HL-60 (cell line): ENCODE measurements around the gene GPR82.
A peak's percentile ranks its signal among the peaks of the same experiment; 100 is the strongest.

Experiments used
- DNase-seq, 2 experiments: peaks; one replicate each; pipeline ENCODE4 v3.0.0-alpha.2; 2010 to 2020; ENCODE audit warnings: low read depth in 1 of 2, low spot score in 1 of 2
- H3K27ac ChIP-seq: fragments of 250-450 bp; sonication (Bioruptor Pico); replicated peaks from 2 replicates; pipeline ENCODE4 v1.5.1; 2020; ENCODE audit warnings: mild to moderate bottlenecking, moderate library complexity
- H3K27me3 ChIP-seq: fragments of 250-450 bp; sonication (Bioruptor Pico); 2 replicates; pipeline ENCODE4 v1.5.1; 2021; ENCODE audit warnings: mild to moderate bottlenecking, moderate library complexity; ENCODE audit not compliant: insufficient read depth, poor library complexity, severe bottlenecking
- H3K4me3 ChIP-seq: replicated peaks from 2 replicates; pipeline ENCODE4 v1.5.1; 2011; ENCODE audit warnings: mild to moderate bottlenecking, control low read depth, low read length; ENCODE audit not compliant: insufficient read depth
- CTCF ChIP-seq: IDR thresholded peaks from one replicate; pipeline ENCODE4 v1.5.1; 2011; ENCODE audit warnings: low read length, control low read depth, inconsistent platforms; ENCODE audit not compliant: insufficient read depth
- GABPA ChIP-seq: IDR thresholded peaks from 2 replicates; pipeline ENCODE4 v1.6.1; 2012; ENCODE audit warnings: low read depth
- POLR2AphosphoS5 ChIP-seq: IDR thresholded peaks from 2 replicates; pipeline ENCODE4 v1.6.1; 2012; ENCODE audit warnings: low read depth
- SPI1 ChIP-seq: IDR thresholded peaks from 2 replicates; pipeline ENCODE4 v1.6.1; 2012; ENCODE audit warnings: low read depth, mild to moderate bottlenecking, borderline replicate concordance
- TF ChIP-seq, protein P1 (sequence below): IDR thresholded peaks from 2 replicates; pipeline ENCODE4 v1.6.1; 2012; ENCODE audit warnings: low read depth; ENCODE audit not compliant: insufficient replicate concordance

Gene GPR82

DNA sequence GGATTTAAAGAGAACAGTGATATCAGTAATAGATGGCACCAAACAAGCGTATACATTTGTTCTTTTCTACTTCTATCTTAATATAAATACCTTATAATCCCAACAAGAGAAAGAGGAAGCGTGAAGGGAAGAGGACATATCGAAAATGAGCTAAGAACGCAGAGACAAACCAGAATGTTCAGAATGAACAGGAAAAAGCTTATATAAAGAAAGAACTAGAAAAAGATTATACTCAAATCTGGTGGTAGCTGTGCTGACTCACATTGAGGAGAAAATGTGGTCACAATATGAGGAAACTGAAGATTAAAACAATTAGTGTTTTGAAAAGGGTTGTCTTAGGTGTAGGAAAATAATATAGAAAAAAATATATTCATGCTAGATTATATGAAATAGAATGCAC is 37.2 kb upstream of the GPR82 start:
- peak overlapping the region; percentile 65 for H3K27ac ChIP-seq
- no peaks in the 10 kb centered on the region for H3K27me3 ChIP-seq
- TF ChIP-seq GABPA, result no peak
- TF ChIP-seq CTCF, result no peak
- no peak for TF ChIP-seq POLR2AphosphoS5
- TF ChIP-seq SPI1, result peak; percentile 46; the same call in 1 of the 2 replicates
- TF ChIP-seq, protein P1, sequence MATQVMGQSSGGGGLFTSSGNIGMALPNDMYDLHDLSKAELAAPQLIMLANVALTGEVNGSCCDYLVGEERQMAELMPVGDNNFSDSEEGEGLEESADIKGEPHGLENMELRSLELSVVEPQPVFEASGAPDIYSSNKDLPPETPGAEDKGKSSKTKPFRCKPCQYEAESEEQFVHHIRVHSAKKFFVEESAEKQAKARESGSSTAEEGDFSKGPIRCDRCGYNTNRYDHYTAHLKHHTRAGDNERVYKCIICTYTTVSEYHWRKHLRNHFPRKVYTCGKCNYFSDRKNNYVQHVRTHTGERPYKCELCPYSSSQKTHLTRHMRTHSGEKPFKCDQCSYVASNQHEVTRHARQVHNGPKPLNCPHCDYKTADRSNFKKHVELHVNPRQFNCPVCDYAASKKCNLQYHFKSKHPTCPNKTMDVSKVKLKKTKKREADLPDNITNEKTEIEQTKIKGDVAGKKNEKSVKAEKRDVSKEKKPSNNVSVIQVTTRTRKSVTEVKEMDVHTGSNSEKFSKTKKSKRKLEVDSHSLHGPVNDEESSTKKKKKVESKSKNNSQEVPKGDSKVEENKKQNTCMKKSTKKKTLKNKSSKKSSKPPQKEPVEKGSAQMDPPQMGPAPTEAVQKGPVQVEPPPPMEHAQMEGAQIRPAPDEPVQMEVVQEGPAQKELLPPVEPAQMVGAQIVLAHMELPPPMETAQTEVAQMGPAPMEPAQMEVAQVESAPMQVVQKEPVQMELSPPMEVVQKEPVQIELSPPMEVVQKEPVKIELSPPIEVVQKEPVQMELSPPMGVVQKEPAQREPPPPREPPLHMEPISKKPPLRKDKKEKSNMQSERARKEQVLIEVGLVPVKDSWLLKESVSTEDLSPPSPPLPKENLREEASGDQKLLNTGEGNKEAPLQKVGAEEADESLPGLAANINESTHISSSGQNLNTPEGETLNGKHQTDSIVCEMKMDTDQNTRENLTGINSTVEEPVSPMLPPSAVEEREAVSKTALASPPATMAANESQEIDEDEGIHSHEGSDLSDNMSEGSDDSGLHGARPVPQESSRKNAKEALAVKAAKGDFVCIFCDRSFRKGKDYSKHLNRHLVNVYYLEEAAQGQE, result no peak
- no peak overlapping the region for H3K4me3 ChIP-seq
- no peak for DNase-seq

DNA sequence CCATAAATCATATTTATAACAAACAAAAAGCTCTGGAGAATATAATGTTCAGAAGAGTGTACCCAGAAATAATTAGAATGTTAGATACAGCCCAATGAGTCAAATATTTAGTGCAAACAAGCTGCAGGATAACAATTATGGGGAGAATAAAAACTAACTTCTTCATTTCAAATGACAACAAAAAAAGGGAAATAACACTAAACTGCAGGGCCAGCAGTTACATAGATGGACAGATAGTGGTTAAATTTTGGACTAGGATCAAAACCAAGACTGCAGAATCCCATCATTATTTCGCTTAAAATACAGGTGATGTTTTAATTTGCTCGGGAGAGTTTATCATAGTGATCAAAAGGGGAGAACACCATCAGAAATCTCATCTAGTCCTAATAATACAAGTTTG is 35.8 kb upstream of the GPR82 start:
- no peak for TF ChIP-seq SPI1
- TF ChIP-seq, protein P1, result no peak
- no peak for TF ChIP-seq POLR2AphosphoS5
- no peak for TF ChIP-seq CTCF
- TF ChIP-seq GABPA, result no peak
- no peak overlapping the region for H3K4me3 ChIP-seq
- no peaks in the 10 kb centered on the region for H3K27me3 ChIP-seq
- peak overlapping the region; percentile 65 for H3K27ac ChIP-seq
- peak in 1 of 2 experiments; percentile 13 for DNase-seq

DNA sequence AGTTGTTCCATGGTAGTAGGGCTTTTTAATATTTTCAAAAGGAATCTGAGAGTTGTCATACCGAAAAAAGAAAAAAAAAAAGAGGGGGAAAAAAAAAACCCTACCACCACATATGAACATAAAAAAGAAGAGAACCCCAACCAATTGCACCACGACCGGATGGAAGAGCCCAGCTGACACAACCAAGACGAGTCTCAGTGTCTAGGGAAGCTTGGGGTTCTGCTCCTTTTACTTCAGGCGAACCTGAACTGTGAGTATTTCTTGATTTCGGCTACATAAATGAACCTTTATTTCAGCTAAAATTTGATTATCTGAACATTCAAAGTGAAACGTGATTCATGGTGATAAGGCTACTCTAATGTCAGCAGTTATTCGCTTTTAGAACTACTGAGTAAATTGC is 35.1 kb upstream of the GPR82 start, which contains the start of gene GPR34:
Gene GPR34, plus strand, starts transcription at position 139 of the 400 bp plus-strand sequence. CDS start 6,661 bp downstream, outside the sequence.
- TF ChIP-seq, protein P1, result no peak
- TF ChIP-seq CTCF (no peak), GABPA (no peak), SPI1 (no peak)
- Histone ChIP-seq H3K27me3 (no peaks in the 10 kb centered on the region), H3K27ac (peak within 1 kb of the TSS; percentile 65), H3K4me3 (peak within 1 kb of the TSS; percentile 28)
- peak in 1 of 2 experiments; percentile 65 for DNase-seq
